Neutrophil (primary cell): ENCODE results near the gene SERTAD3.

Experiments used
- H3K27ac ChIP-seq: fragments of 200-600 bp; sonication (generic); 2 replicates; pipeline ENCODE4 v1.5.1; 2016; ENCODE audit warnings: mild to moderate bottlenecking, moderate library complexity
- H3K27me3 ChIP-seq: fragments of 200-600 bp; sonication (generic); 2 replicates; pipeline ENCODE4 v1.6.0; 2016; ENCODE audit warnings: mild to moderate bottlenecking
- H3K36me3 ChIP-seq: fragments of 200-600 bp; sonication (generic); 2 replicates; pipeline ENCODE4 v1.5.1; 2017
- H3K4me1 ChIP-seq, 2 experiments: fragments of 200-600 bp in 1 of 2; sonication (generic) in 1 of 2; 1 replicate in 1 of 2; 2 replicates in 1 of 2; pipeline versions ENCODE4 v1.5.1 to v1.6.1; 2013 to 2016; ENCODE audit warnings: low read depth in 1 of 2, low read length in 1 of 2, mild to moderate bottlenecking in 1 of 2, moderate library complexity in 1 of 2; ENCODE audit not compliant: control insufficient read depth in 1 of 2, insufficient read depth in 1 of 2
- H3K4me3 ChIP-seq, 2 experiments: fragments of 200-600 bp in 1 of 2; sonication (generic) in 1 of 2; 1 replicate in 1 of 2; 2 replicates in 1 of 2; pipeline ENCODE4 v1.5.1; 2013 to 2016; ENCODE audit warnings: low read depth in 1 of 2, low read length in 1 of 2, mild to moderate bottlenecking in 1 of 2, moderate library complexity in 1 of 2
- H3K9me3 ChIP-seq: fragments of 200-600 bp; sonication (generic); 2 replicates; pipeline ENCODE4 v1.5.1; 2016
- CTCF ChIP-seq: fragments of 200-600 bp; sonication (generic); IDR thresholded peaks from 2 replicates; pipeline ENCODE4 v1.5.1; 2016; ENCODE audit warnings: antibody characterized with exemption

SERTAD3 gene

DNA sequence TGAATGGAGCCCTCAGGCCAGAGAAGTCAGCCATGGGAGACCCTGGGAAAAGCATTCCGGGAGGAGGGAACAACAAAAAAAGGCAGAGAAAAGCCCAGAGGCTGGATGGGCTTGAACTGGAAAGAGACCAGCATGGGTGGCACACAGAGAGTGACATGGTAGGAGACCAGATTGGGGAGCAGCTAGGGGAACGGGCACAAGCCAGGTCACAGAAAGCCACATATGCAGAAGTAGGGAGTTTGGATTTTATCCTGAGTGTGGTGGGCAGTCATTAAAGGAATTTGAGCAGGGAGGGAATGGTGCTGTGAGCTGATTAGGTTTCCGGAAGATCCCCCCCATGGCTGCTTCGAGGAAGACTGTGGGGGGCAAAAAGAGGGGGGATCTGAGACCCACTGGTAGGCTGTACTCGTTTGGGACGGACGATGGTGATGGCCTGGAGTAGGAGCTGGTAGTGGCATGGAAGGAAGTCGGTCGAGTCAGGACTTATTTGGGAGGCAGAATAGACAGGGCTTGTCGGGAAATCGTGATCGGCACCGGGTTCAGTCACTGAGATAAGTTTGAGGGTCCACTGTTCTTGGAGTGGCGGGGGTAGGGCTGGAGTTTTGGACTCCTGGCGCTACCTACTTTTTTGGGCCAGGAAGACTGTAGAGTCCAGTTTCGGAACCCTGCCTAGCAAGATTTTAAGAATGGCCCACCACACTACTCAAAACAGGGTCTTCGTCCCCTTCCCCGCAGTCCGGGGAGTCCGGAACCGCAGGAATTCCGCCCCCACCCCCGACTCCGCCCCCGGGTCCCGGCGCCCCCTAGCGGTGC lies 19.3 kb downstream of the SERTAD3 start:
- H3K9me3 ChIP-seq, result no peaks in the 10 kb centered on the region
- H3K4me3 ChIP-seq, result peak overlapping the region; percentile 85 to 92
- no peaks in the 10 kb centered on the region for H3K27me3 ChIP-seq
- H3K4me1 ChIP-seq, result peaks cover 27 to 34% of the 10 kb centered on the region in 2 experiments
- peaks cover 10% of the 10 kb centered on the region for H3K36me3 ChIP-seq
- peak overlapping the region; percentile 97 for H3K27ac ChIP-seq
- TF ChIP-seq CTCF, result no peak

DNA sequence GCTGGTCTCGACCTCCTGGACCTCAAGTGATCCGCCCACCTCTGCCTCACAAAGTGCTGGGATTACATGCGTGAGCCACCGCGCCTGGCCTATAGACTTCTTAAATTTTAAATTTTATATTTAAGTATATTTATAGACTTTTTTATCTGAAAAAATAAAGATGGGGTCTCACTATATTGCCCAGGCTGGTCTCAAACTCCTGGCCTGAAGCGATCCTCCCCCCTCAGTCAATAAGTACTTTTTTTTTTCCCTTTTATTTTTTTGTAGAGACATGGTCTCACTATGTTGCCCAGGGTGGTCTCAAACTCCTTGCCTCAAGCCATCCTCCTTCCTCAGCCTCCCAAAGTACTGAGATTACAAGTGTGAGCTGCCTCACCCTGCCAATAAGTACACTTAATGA lies 20.2 kb downstream of the SERTAD3 start:
- Histone ChIP-seq H3K4me1 (peaks cover 27 to 34% of the 10 kb centered on the region in 2 experiments), H3K4me3 (no peak overlapping the region), H3K9me3 (no peaks in the 10 kb centered on the region), H3K27ac (no peak overlapping the region), H3K36me3 (peaks cover 10% of the 10 kb centered on the region), H3K27me3 (no peaks in the 10 kb centered on the region)
- TF ChIP-seq CTCF, result no peak

DNA sequence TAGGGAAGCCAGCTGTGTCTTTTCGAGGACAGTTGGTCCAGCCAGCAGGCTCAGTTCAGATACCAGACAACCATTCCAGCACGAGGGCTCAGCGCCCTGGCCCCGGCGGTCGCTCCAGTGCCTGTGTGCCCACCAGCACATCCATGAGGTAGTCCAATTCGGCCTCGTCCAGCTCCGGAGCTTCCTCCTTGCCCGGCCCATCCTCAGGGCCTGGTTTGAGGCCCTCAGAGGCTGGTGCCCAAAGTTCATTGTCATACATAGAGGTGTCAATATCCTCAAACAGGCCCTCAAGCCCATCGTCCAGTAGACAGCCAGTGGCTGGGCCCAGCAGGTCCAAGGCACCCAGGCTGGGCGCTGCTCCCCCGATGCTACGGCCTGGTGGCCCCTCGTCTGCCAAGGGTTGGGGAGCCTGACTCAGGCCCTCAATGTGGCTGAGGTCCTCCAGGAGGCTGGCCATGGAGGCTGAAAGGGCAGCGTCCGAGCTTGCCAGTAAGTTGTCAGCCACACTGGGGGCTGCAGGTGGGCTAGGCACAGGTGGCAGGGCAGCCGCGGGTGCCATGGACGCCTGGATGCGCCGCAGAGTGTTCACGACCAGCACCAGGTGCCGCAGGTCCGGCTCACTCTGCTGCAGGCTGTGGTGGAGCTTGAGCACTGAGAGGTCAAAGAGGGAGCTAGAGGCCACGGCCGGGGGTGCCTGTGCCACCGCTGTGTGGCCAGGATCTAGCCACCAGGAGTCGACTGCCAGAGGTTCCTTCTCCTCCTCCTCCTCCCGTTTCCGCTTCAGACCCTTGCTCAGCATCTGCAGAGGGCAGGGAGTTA lies 21.2 kb downstream of the SERTAD3 start:
- Histone ChIP-seq H3K36me3 (peaks cover 10% of the 10 kb centered on the region), H3K27ac (peak overlapping the region; percentile 29), H3K9me3 (no peaks in the 10 kb centered on the region), H3K4me1 (peaks cover 28 to 34% of the 10 kb centered on the region in 2 experiments), H3K27me3 (no peaks in the 10 kb centered on the region), H3K4me3 (no peak overlapping the region)
- no peak for TF ChIP-seq CTCF

DNA sequence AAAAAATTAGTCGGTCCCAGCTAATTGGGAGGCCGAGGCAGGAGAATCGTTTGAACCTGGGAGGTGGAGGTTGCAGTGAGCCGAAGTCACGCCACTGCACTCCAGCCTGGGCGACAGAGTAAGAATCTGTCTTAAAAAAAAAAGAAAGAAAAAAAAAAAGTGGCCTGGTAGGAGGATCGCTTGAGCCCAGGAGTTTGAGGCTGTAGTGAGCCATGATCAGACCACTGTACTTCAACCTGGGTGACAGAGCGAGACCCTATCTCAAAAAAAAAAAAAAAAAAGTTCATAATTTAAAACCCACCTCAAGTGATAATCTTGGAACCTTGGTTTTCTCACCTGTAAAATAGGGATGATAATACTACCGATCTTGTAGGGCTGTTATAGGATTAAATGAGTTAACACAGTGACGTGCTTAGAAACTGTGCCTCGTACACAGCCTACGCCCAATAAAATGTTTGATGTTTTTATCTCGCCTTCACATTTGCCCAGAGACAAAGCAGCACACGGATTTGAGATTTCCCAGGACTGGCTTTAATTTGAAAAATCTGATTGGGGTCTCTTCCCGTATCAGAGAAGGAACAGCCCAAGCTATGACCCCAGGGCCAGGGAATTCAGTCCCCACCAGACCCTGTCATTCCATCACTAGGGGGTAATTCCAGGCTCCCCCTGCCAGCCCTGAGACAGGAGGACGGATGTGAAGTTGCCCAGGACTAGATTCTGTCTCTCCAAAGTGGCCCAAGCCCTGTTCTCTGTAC lies 22.0 kb downstream of the SERTAD3 start:
- Histone ChIP-seq H3K4me3 (no peak overlapping the region), H3K9me3 (no peaks in the 10 kb centered on the region), H3K36me3 (peaks cover 10% of the 10 kb centered on the region), H3K27me3 (no peaks in the 10 kb centered on the region), H3K4me1 (peaks cover 36 to 42% of the 10 kb centered on the region in 2 experiments), H3K27ac (peak overlapping the region; percentile 92)
- no peak for TF ChIP-seq CTCF
